Endothelial cell (in vitro differentiated cells): ENCODE measurements around the gene MACROD2. TPM values are rescaled to one million over a fixed set of nuclear protein-coding genes. Genes with fewer than 3 reads are reported as not detected.

Experiments
- DNase-seq: peaks from one replicate; pipeline ENCODE4 v3.0.0; 2021; ENCODE audit warnings: low spot score
- H3K27ac Mint-ChIP-seq: one replicate; pipeline ENCODE4 v1.8.0; 2021; ENCODE audit warnings: mixed read lengths, inconsistent platforms; ENCODE audit not compliant: unreplicated experiment
- H3K27me3 Mint-ChIP-seq: one replicate; pipeline ENCODE4 v1.8.0; 2021; ENCODE audit warnings: mild to moderate bottlenecking, moderate library complexity, mixed read lengths, inconsistent platforms; ENCODE audit not compliant: unreplicated experiment
- H3K36me3 Mint-ChIP-seq: one replicate; pipeline ENCODE4 v1.8.0; 2021; ENCODE audit warnings: mild to moderate bottlenecking, low read depth, mixed read lengths, inconsistent platforms; ENCODE audit not compliant: unreplicated experiment
- H3K4me1 Mint-ChIP-seq: one replicate; pipeline ENCODE4 v1.8.0; 2021; ENCODE audit warnings: mild to moderate bottlenecking, mixed read lengths, inconsistent platforms; ENCODE audit not compliant: unreplicated experiment
- H3K4me3 Mint-ChIP-seq: one replicate; pipeline ENCODE4 v1.8.0; 2021; ENCODE audit warnings: mild to moderate bottlenecking, mixed read lengths, inconsistent platforms; ENCODE audit not compliant: unreplicated experiment
- H3K9me3 Mint-ChIP-seq: one replicate; pipeline ENCODE4 v1.8.0; 2021; ENCODE audit warnings: mixed read lengths, inconsistent platforms; ENCODE audit not compliant: unreplicated experiment
- total RNA-seq: library from RNA; stranded (reverse); fragmentation: NEBNext Ultra II Directional; extraction: Animal tissue kit (Norgen Biotek cat#: 25700); gene quantifications from one replicate; pipeline ENCODE4 v1.2.1, GENCODE V29; 2021; ENCODE audit not compliant: unreplicated experiment
- TF ChIP-seq, protein P1 (sequence below): fragments of 200-600 bp; sonication (generic); IDR thresholded peaks from one replicate; pipeline ENCODE4 v1.5.0; 2021; ENCODE audit warnings: antibody characterized with exemption; ENCODE audit not compliant: unreplicated experiment

Gene MACROD2
- total RNA-seq, 1 donor from 2014 or later, result 6.4 TPM

DNA sequence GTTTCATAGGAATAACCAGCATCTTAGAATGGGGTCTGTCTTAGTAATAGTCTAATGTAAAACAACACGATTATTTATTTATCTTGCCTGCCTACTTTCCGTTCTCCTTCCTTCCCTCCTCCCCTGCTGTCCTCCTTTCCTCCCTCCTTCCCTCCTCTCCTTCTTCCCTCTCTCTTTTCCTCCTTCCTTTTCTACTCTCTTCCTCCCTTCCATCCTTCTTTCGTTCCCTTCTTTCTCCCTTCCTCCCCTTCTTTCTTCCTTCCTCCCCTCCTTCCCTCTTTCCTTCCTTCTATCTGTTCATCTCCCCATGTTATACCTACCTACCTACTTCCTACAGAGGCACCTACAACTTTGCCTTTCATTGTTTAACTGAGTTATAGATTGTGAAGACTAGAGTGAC is 1637.4 kb downstream of the MACROD2 start:
- H3K4me1 Mint-ChIP-seq, result no peaks in the 10 kb centered on the region
- no peak overlapping the region for H3K4me3 Mint-ChIP-seq
- no peak for DNase-seq
- H3K36me3 Mint-ChIP-seq, result no peaks in the 10 kb centered on the region
- TF ChIP-seq, protein P1, sequence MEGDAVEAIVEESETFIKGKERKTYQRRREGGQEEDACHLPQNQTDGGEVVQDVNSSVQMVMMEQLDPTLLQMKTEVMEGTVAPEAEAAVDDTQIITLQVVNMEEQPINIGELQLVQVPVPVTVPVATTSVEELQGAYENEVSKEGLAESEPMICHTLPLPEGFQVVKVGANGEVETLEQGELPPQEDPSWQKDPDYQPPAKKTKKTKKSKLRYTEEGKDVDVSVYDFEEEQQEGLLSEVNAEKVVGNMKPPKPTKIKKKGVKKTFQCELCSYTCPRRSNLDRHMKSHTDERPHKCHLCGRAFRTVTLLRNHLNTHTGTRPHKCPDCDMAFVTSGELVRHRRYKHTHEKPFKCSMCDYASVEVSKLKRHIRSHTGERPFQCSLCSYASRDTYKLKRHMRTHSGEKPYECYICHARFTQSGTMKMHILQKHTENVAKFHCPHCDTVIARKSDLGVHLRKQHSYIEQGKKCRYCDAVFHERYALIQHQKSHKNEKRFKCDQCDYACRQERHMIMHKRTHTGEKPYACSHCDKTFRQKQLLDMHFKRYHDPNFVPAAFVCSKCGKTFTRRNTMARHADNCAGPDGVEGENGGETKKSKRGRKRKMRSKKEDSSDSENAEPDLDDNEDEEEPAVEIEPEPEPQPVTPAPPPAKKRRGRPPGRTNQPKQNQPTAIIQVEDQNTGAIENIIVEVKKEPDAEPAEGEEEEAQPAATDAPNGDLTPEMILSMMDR, result no peak
- H3K27me3 Mint-ChIP-seq, result no peaks in the 10 kb centered on the region
- no peaks in the 10 kb centered on the region for H3K9me3 Mint-ChIP-seq
- H3K27ac Mint-ChIP-seq, result no peak overlapping the region

DNA sequence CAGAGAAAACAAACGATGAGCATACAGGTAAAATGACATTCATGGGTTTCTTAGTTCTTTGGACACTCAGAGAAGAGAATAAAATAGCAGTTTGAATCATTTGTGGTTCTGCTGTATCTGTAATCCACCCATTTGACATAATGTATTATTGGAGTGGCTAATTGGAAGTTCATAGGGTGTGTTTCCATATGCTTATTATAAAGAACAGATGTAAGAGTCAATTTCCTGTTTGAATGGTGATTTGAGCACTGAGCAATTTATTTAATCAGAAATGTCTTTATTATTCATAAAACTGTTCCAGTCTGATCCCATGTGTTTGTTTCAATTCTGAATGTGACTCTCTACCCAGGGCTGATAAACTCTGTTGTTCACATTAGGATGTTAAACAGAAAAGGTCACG is 1638.8 kb downstream of the MACROD2 start:
- Mint-ChIP-seq H3K9me3 (no peaks in the 10 kb centered on the region), H3K27ac (no peak overlapping the region), H3K27me3 (no peaks in the 10 kb centered on the region), H3K4me1 (no peaks in the 10 kb centered on the region), H3K4me3 (no peak overlapping the region), H3K36me3 (no peaks in the 10 kb centered on the region)
- TF ChIP-seq, protein P1, result no peak
- no peak for DNase-seq

DNA sequence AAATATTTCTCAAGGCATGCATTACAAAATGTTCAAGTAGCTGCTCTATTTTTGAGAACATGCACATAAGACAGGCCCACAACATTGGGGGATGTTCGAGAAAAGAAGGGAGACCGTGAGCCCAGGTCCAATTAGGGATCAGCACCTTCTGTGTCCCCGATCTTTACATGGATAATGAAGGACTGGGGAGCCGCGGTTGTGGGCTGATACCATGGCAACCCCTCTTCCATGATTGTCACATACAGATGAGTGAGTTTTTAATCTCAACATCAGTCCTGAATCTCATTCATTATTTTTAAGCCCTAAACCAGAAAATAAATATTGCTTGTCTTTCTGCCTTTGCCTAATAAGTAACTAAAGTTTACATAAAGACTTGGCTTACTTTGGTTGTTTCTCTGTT is 1642.2 kb downstream of the MACROD2 start:
- TF ChIP-seq, protein P1, result no peak
- Mint-ChIP-seq H3K4me3 (no peak overlapping the region), H3K27ac (no peak overlapping the region)

DNA sequence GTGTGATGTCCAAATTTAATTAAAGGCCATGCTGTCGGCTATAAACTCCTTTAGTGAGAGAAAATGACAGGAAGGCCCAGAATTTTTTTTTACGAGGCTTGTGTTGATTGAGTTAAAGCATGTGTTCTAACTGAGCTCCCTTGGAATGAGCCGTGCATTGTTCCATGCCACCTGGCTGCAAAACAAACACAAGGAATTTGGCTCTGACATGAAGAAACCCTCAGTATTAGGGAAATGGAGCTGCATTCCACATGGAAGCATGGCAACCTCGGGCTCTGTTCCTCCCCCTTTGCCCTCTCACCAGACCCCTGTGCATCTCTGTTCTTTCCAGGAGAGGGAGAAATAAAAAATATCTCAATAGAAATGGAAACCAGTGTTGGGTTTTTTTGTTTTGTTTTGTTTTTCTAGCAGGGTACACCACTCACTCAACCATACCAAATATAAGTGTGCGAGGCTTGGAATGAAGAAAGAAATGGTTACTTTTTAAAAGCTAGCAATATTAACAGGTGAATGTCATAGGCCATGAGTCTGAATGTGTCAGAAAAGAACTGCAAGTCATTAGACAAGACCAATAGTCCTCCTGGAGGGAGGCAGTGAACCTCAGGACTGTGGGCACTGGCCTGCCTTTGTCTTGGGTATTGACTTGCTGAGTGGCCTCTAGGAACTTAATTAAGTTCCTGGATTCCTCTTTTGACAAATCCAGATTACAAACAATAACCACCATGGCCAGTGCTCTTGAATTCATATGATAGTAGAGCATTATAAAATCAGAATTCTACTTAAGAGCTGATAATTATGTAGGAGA is 1642.8 kb downstream of the MACROD2 start:
- Mint-ChIP-seq H3K27ac (no peak overlapping the region), H3K4me1 (no peaks in the 10 kb centered on the region), H3K4me3 (no peak overlapping the region), H3K9me3 (no peaks in the 10 kb centered on the region), H3K27me3 (no peaks in the 10 kb centered on the region), H3K36me3 (no peaks in the 10 kb centered on the region)
- TF ChIP-seq, protein P1, result no peak
- no peak for DNase-seq

More for the DNA sequence above, 1642.2 kb downstream of the MACROD2 start:
- no peaks in the 10 kb centered on the region for H3K4me1 Mint-ChIP-seq
- no peak for DNase-seq
- H3K36me3 Mint-ChIP-seq, result no peaks in the 10 kb centered on the region
- no peaks in the 10 kb centered on the region for H3K27me3 Mint-ChIP-seq
- no peaks in the 10 kb centered on the region for H3K9me3 Mint-ChIP-seq

DNA sequence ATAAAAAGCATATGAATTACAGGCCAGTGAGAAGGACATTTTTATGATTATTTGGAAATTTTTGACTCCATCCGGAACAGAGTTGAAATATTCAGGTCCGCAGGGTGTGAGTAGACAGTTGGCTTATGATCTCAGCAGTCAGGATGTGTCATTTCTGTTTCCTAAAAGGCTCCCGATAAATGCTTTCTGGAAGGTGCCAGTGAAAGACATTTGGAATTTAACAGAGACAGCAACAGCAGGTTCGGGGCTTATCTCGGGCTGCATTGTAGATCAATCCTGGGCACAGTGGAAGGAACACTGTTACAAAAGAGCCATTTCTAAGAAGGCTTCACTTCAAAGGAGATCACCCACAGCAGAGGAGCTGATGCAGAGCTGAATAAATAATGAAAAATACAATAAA is 1643.5 kb downstream of the MACROD2 start:
- H3K36me3 Mint-ChIP-seq, result no peaks in the 10 kb centered on the region
- no peak overlapping the region for H3K4me3 Mint-ChIP-seq
- no peaks in the 10 kb centered on the region for H3K4me1 Mint-ChIP-seq
- no peaks in the 10 kb centered on the region for H3K9me3 Mint-ChIP-seq
- TF ChIP-seq, protein P1, result no peak
- H3K27ac Mint-ChIP-seq, result no peak overlapping the region
- no peak for DNase-seq
- H3K27me3 Mint-ChIP-seq, result no peaks in the 10 kb centered on the region
